Adrenal gland (tissue), 5 donors: ENCODE results near the gene AIFM3.

Experiments
- POLR2A ChIP-seq, 2 donors: fragments of 450-650 bp; IDR thresholded peaks; one replicate each; pipeline ENCODE4 v1.6.1; 2017; ENCODE audit warnings: antibody characterized with exemption in 2 of 2, mild to moderate bottlenecking in 2 of 2, moderate library complexity in 1 of 2
- TF ChIP-seq, protein P1 (sequence below), 6 experiments: fragments of 450-650 bp in 4 of 6; fragments of 200-600 bp in 2 of 6; sonication (generic) in 1 of 6; IDR thresholded peaks; 1 replicate in 5 of 6; 2 replicates in 1 of 6; pipeline versions ENCODE4 v1.5.1 to v1.8.0; 2016 to 2021; ENCODE audit warnings: antibody characterized with exemption in 6 of 6, mild to moderate bottlenecking in 2 of 6, moderate library complexity in 1 of 6
- donor health status: DM: no; HTN: no; CAD: no.

DNA sequence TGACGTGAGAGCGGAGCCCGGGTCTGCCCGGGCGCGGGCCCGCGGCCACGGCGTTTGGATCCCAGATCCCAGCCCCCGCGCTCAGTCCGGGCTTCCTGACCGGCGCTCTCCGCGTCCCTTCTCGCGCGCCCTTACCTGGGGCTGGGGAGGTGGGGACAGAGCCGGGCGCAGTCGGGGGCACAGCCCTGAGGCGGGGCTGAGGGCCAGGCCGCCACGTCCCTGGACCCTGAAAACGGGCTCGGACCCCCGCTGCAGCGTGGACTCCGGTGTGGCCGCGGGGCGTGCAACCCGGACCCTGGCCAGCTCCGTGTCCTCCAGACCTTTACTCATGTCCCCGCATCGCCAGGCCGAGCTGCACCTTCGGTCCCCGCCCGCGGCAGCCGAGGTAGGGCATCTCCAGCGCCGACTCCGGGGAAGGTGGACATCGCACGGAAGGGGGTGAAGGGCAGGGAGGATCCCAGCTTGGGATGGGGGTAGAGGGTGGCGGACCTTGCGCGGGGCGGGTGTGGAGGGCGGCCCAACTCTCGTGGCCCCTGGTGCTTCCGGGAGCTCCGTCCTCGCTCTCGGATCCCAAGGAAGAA is 9.9 kb upstream of the AIFM3 start:
- TF ChIP-seq, protein P1, sequence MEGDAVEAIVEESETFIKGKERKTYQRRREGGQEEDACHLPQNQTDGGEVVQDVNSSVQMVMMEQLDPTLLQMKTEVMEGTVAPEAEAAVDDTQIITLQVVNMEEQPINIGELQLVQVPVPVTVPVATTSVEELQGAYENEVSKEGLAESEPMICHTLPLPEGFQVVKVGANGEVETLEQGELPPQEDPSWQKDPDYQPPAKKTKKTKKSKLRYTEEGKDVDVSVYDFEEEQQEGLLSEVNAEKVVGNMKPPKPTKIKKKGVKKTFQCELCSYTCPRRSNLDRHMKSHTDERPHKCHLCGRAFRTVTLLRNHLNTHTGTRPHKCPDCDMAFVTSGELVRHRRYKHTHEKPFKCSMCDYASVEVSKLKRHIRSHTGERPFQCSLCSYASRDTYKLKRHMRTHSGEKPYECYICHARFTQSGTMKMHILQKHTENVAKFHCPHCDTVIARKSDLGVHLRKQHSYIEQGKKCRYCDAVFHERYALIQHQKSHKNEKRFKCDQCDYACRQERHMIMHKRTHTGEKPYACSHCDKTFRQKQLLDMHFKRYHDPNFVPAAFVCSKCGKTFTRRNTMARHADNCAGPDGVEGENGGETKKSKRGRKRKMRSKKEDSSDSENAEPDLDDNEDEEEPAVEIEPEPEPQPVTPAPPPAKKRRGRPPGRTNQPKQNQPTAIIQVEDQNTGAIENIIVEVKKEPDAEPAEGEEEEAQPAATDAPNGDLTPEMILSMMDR (IDR thresholded peaks at IDR 0.05) = no peak
- no peak for TF ChIP-seq POLR2A (IDR thresholded peaks at IDR 0.05)
